A549 (cell line): ENCODE results near the gene ALPI.

Experiments used
- TF ChIP-seq, protein P1 (sequence below): fragments of >200 bp; sonication (Bioruptor Twin); formaldehyde crosslinking; IDR thresholded peaks from 3 replicates; pipeline ENCODE4 v1.5.1; 2016
- TF ChIP-seq, protein P2 (sequence below): fragments of 150-350 bp; IDR thresholded peaks from 2 replicates; pipeline ENCODE4 v1.6.1; 2014; ENCODE audit warnings: low read depth, mild to moderate bottlenecking, low read length

GRCh38 chr2:232434563-232435374 lies 21.2 kb upstream of the ALPI start:
- TF ChIP-seq, protein P1, sequence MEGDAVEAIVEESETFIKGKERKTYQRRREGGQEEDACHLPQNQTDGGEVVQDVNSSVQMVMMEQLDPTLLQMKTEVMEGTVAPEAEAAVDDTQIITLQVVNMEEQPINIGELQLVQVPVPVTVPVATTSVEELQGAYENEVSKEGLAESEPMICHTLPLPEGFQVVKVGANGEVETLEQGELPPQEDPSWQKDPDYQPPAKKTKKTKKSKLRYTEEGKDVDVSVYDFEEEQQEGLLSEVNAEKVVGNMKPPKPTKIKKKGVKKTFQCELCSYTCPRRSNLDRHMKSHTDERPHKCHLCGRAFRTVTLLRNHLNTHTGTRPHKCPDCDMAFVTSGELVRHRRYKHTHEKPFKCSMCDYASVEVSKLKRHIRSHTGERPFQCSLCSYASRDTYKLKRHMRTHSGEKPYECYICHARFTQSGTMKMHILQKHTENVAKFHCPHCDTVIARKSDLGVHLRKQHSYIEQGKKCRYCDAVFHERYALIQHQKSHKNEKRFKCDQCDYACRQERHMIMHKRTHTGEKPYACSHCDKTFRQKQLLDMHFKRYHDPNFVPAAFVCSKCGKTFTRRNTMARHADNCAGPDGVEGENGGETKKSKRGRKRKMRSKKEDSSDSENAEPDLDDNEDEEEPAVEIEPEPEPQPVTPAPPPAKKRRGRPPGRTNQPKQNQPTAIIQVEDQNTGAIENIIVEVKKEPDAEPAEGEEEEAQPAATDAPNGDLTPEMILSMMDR = no peak
- TF ChIP-seq, protein P2, sequence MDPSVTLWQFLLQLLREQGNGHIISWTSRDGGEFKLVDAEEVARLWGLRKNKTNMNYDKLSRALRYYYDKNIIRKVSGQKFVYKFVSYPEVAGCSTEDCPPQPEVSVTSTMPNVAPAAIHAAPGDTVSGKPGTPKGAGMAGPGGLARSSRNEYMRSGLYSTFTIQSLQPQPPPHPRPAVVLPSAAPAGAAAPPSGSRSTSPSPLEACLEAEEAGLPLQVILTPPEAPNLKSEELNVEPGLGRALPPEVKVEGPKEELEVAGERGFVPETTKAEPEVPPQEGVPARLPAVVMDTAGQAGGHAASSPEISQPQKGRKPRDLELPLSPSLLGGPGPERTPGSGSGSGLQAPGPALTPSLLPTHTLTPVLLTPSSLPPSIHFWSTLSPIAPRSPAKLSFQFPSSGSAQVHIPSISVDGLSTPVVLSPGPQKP = no peak
